ENCODE measurements around the gene TMEM120A.

- TF ChIP-seq CTCF (IDR thresholded peaks at IDR 0.05; ENCODE audit: low read depth, low read length) = no peak
- TF ChIP-seq POLR2A (IDR thresholded peaks at IDR 0.05; ENCODE audit: extremely low read depth, insufficient read length) = no peak
- TF ChIP-seq, protein P1, sequence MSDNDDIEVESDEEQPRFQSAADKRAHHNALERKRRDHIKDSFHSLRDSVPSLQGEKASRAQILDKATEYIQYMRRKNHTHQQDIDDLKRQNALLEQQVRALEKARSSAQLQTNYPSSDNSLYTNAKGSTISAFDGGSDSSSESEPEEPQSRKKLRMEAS (IDR thresholded peaks at IDR 0.05; ENCODE audit: low read depth, low read length) = no peak
- TF ChIP-seq MYC (IDR thresholded peaks at IDR 0.05; ENCODE audit: low read depth, low read length) = no peak
Measured at GRCh38 chr7:75967487-75967997, 26.9 kb downstream of the TMEM120A start.
